Measurements from ENCODE around the gene TAF3. TPM values are rescaled to one million over a fixed set of nuclear protein-coding genes. Genes with fewer than 3 reads are reported as not detected.
"Not testable (repeated sequence)": the region's sequence is repeated elsewhere in the genome, so short reads cannot be mapped to it uniquely, and the experiment has no call there.

Gene TAF3
- total and polyA plus RNA-seq, 8 donors: 7.0 to 10.4 (median 9.2) TPM

- TF ChIP-seq CTCF (IDR thresholded peaks at IDR 0.05): no peak
- DNase-seq (no peak), ATAC-seq (no peak)
- Histone ChIP-seq H3K27me3 (peaks cover 9 to 41% of the 10 kb centered on the region in 2 donors), H3K36me3 (no peaks in the 10 kb centered on the region), H3K4me3 (no peak overlapping the region), H3K27ac (no peak overlapping the region), H3K9me3 (no peaks in the 10 kb centered on the region), H3K4me1 (no peaks in the 10 kb centered on the region)
- intact Hi-C loops (cut with DNase I): no loop called here
Measured at GRCh38 chr10:8023851-8024250, 205.5 kb downstream of the TAF3 start.

GRCh38 chr10:8026349-8027259 is 208.3 kb downstream of the TAF3 start:
- Histone ChIP-seq H3K4me3 (no peak overlapping the region), H3K36me3 (no peaks in the 10 kb centered on the region), H3K9me3 (no peaks in the 10 kb centered on the region), H3K4me1 (no peaks in the 10 kb centered on the region), H3K27me3 (peaks cover 13 to 65% of the 10 kb centered on the region in 2 donors), H3K27ac (no peak overlapping the region)
- peak; percentile 80 for ATAC-seq
- no peak for DNase-seq
- no peak for TF ChIP-seq CTCF (IDR thresholded peaks at IDR 0.05)
- intact Hi-C loops (cut with DNase I): no loop called here

- H3K4me3 ChIP-seq, ATAC-seq, H3K9me3 ChIP-seq: not testable (repeated sequence)
Measured at GRCh38 chr10:8031211-8031610, 212.9 kb downstream of the TAF3 start.

GRCh38 chr10:8032558-8032957 is 214.3 kb downstream of the TAF3 start:
- Histone ChIP-seq H3K4me1 (peaks cover 6 to 13% of the 10 kb centered on the region in 2 donors), H3K27me3 (peaks cover 56 to 84% of the 10 kb centered on the region in 2 donors), H3K27ac (no peak overlapping the region), H3K9me3 (no peaks in the 10 kb centered on the region), H3K4me3 (no peak overlapping the region), H3K36me3 (no peaks in the 10 kb centered on the region)
- no peak for TF ChIP-seq CTCF (IDR thresholded peaks at IDR 0.05)
- DNase-seq (no peak), ATAC-seq (no peak)
- intact Hi-C loops (cut with DNase I): no loop called here

More at GRCh38 chr10:8031211-8031610, 212.9 kb downstream of the TAF3 start:
- H3K4me1 ChIP-seq: peaks cover 6 to 13% of the 10 kb centered on the region in 2 donors
- DNase-seq; H3K36me3 ChIP-seq; intact Hi-C loops (cut with DNase I); H3K27ac ChIP-seq: not testable (repeated sequence)
- peaks cover 51 to 84% of the 10 kb centered on the region in 2 donors for H3K27me3 ChIP-seq

- no peak for DNase-seq
- Histone ChIP-seq H3K9me3 (no peaks in the 10 kb centered on the region), H3K27me3 (peaks cover 69 to 97% of the 10 kb centered on the region in 2 donors), H3K4me3 (no peak overlapping the region), H3K27ac (no peak overlapping the region), H3K36me3 (no peaks in the 10 kb centered on the region), H3K4me1 (peaks cover 6 to 13% of the 10 kb centered on the region in 2 donors)
- no peak for ATAC-seq
- intact Hi-C loops (cut with DNase I): no loop called here
- TF ChIP-seq CTCF (IDR thresholded peaks at IDR 0.05): no peak
Measured at GRCh38 chr10:8033812-8034465, 215.6 kb downstream of the TAF3 start.

Measured in left lung (tissue), 10 donors.